ENCODE measurements around the gene TMEM219. TPM values are rescaled to one million over a fixed set of nuclear protein-coding genes. Genes with fewer than 3 reads are reported as not detected.

The TMEM219 gene
- total and polyA plus RNA-seq, 2 of the 8 experiments (the other 6 are each of a cell fraction or from before 2014, with no cell fraction given), result 60.2 to 116 TPM

GRCh38 chr16:29958756-29959155, 3.1 kb upstream of the TMEM219 start:
- 90% methylated on average over 5 of the region's 5 CpGs; no CpG with 5 or more reads in 1 of the 2 experiments for WGBS, 2 experiments (ENCODE audit: extremely low coverage in 1 of 2, insufficient coverage in 1 of 2, insufficient read length in 1 of 2, insufficient replicate concordance in 2 of 2, low coverage in 1 of 2, low lambda C conversion rate in 2 of 2, missing lambda C conversion rate in 1 of 2)
- H3K14ac ChIP-seq (ENCODE audit: insufficient read length), result no peak overlapping the region
- TF ChIP-seq GTF2F1 (IDR thresholded peaks at IDR 0.05; ENCODE audit: borderline replicate concordance, low read depth, low read length) (no peak), NANOG (IDR thresholded peaks at IDR 0.05; ENCODE audit: insufficient read depth, low read depth, low read length, poor library complexity, severe bottlenecking) (no peak), USF2 (IDR thresholded peaks at IDR 0.05; ENCODE audit: low read length) (no peak), SIX5 (IDR thresholded peaks at IDR 0.05; ENCODE audit: low read depth, low read length) (no peak), ASH2L (IDR thresholded peaks at IDR 0.05; ENCODE audit: low read length) (no peak), RAD21 (IDR thresholded peaks at IDR 0.05 in 1 of 2, conservative IDR thresholded peaks at IDR 0.05 in 1 of 2; ENCODE audit: low read depth in 2 of 2, low read length in 2 of 2) (no peak), RBBP5 (IDR thresholded peaks at IDR 0.05; ENCODE audit: borderline replicate concordance, low read depth, low read length) (no peak), BACH1 (IDR thresholded peaks at IDR 0.05; ENCODE audit: low read length) (no peak), NRF1 (IDR thresholded peaks at IDR 0.05; ENCODE audit: low read depth, low read length) (no peak), SP1 (IDR thresholded peaks at IDR 0.05; ENCODE audit: low read depth, low read length) (no peak), CTBP2 (IDR thresholded peaks at IDR 0.05; ENCODE audit: borderline replicate concordance, insufficient read depth, insufficient read length, low read length) (no peak), CHD1 (IDR thresholded peaks at IDR 0.05; ENCODE audit: low read depth, low read length) (no peak), POLR2AphosphoS5 (IDR thresholded peaks at IDR 0.05; ENCODE audit: low read depth, low read length) (no peak), KDM5A (IDR thresholded peaks at IDR 0.05; ENCODE audit: low read length) (no peak)

More at GRCh38 chr16:29958756-29959155, 3.1 kb upstream of the TMEM219 start:
- ChIA-PET CTCF (ENCODE audit: partially characterized antibody) (interaction anchor here (0.6 to 1.5 kb wide), 3 partner anchors 15 to 115 kb away, joined by 3 to 7 read pairs (median 3); partner anchors contain the start of gene TAOK2), POLR2A (ENCODE audit: partially characterized antibody) (no interaction called here)
- no peak overlapping the region for H3K56ac ChIP-seq (replicated peaks; ENCODE audit: insufficient read length, low read depth, low read length)
- H4K8ac ChIP-seq (ENCODE audit: extremely low read depth, insufficient read depth, low read length), result no peak overlapping the region
- H2BK5ac ChIP-seq (ENCODE audit: low read depth, low read length), result no peak overlapping the region
- H3K79me1 ChIP-seq (ENCODE audit: low read depth, low read length), result no peaks in the 10 kb centered on the region
- no peak overlapping the region for H3K18ac ChIP-seq (ENCODE audit: extremely low read depth, low read length)
- H3K4me2 ChIP-seq (ENCODE audit: insufficient read depth in 1 of 2, low read depth in 2 of 2, low read length in 2 of 2), result no peak overlapping the region
- H3K27me3 ChIP-seq (replicated peaks in 1 of 4; ENCODE audit: control insufficient read depth in 3 of 4, extremely low read depth in 1 of 4, insufficient read depth in 3 of 4, low read length in 3 of 4), result peaks cover 0 to 2% (median 0%) of the 10 kb centered on the region in 4 experiments; a peak in 1 of 7 replicates
- H3K4me1 ChIP-seq (replicated peaks in 1 of 4; ENCODE audit: control insufficient read depth in 3 of 4, insufficient read depth in 4 of 4, low read length in 3 of 4), result peaks cover 0 to 5% (median 3%) of the 10 kb centered on the region in 4 experiments; a peak in 5 of 7 replicates
- H2BK120ac ChIP-seq (replicated peaks; ENCODE audit: low read depth, low read length), result no peak overlapping the region
- no peak overlapping the region for H4K91ac ChIP-seq (replicated peaks; ENCODE audit: insufficient read length, low read length)
- no peaks in the 10 kb centered on the region for H3K9me3 ChIP-seq (ENCODE audit: insufficient read depth in 2 of 2, low read depth in 1 of 2, low read length in 1 of 2)
- H2BK20ac ChIP-seq (ENCODE audit: low read length), result no peak overlapping the region
- no peaks in the 10 kb centered on the region for H3K79me2 ChIP-seq (ENCODE audit: control insufficient read depth in 1 of 2, insufficient read depth in 2 of 2, low read length in 2 of 2)
- H3K4me3 ChIP-seq (ENCODE audit: extremely low read depth in 1 of 4, insufficient read depth in 2 of 4, low read depth in 3 of 4, low read length in 4 of 4), result no peak overlapping the region
- no peaks in the 10 kb centered on the region for H3K36me3 ChIP-seq (ENCODE audit: control insufficient read depth in 2 of 4, insufficient read depth in 4 of 4, low read length in 3 of 4)
- no peak overlapping the region for H2BK15ac ChIP-seq (ENCODE audit: low read length)
- no peak overlapping the region for H3K4ac ChIP-seq (replicated peaks; ENCODE audit: insufficient read length, low read depth, low read length)
- H4K20me1 ChIP-seq (replicated peaks in 1 of 2; ENCODE audit: control insufficient read depth in 1 of 2, insufficient read depth in 2 of 2, low read length in 2 of 2), result no peaks in the 10 kb centered on the region
- H2AFZ ChIP-seq (ENCODE audit: low read length), result no peak overlapping the region
- H3K23me2 ChIP-seq (ENCODE audit: low read depth, low read length), result peaks cover 12% of the 10 kb centered on the region
- H3K27ac ChIP-seq (ENCODE audit: low read depth, low read length), result no peak overlapping the region
- FAIRE-seq, result no peak
- no peak for DNase-seq (ENCODE audit: low read depth in 1 of 2, low spot score in 2 of 2)
- H4K5ac ChIP-seq (ENCODE audit: insufficient read length, low read depth, low read length), result no peak overlapping the region
- no peak overlapping the region for H2BK12ac ChIP-seq (ENCODE audit: low read depth, low read length)
- H3K9ac ChIP-seq (replicated peaks in 1 of 4; ENCODE audit: extremely low read depth in 1 of 4, low read depth in 3 of 4, low read length in 3 of 4), result no peak overlapping the region
- H2AK5ac ChIP-seq (ENCODE audit: low read depth, low read length), result no peak overlapping the region
- no peak overlapping the region for H3K23ac ChIP-seq (ENCODE audit: insufficient read length)

All from H1 (cell line).